ENCODE results near the gene PITHD1. TPM values are rescaled to one million over a fixed set of nuclear protein-coding genes. Genes with fewer than 3 reads are reported as not detected.
A peak's percentile ranks its signal among the peaks of the same experiment; 100 is the strongest.

Gene PITHD1
- total RNA-seq, 2 experiments from 2014 or later = 65.8 to 65.9 TPM

- Mint-ChIP-seq H3K4me1 (ENCODE audit: low read depth) (no peaks in the 10 kb centered on the region), H3K9me3 (no peaks in the 10 kb centered on the region), H3K27ac (no peak overlapping the region), H3K36me3 (ENCODE audit: low read depth) (peaks cover 52% of the 10 kb centered on the region), H3K27me3 (no peaks in the 10 kb centered on the region), H3K4me3 (no peak overlapping the region)
- TF ChIP-seq CTCF (IDR thresholded peaks at IDR 0.05) = no peak
- ChIA-PET CTCF (interaction anchor here (3.0 kb wide), 1 partner anchor 13 kb away, joined by 14 read pairs; no protein-coding TSS in a partner anchor), POLR2A (no interaction called here)
- intact Hi-C loops (cut with micrococcal nuclease) = no loop called here
- no peak for ATAC-seq
- DNase-seq = no peak
Measured at GRCh38 chr1:23759277-23759676, 18.9 kb upstream of the PITHD1 start.

DNA sequence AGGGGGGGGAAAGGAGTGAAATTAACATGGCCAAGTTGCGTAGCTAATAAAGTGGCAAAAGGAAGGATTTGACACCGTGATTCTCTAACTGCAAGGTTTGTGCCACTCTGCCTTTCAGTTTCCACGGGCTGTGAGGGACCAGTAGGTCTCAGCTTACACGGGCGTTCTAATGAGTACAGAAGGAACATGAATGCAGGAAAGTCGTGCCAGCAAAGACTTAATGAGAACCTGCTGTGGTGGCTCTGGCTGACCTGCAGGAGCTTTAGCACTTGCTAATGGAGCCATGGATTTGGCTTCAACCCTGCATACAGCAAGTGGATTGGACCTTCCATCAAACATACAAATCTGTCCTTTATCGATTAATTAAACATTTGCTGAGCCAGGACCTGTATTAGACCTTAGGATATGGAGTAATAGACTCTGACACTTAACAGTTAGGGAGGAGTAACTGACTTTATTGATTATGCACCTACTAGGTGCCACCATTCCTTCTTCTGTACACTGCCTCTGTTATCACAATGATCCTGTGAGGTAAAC lies 15.1 kb upstream of the PITHD1 start:
- peaks cover 32% of the 10 kb centered on the region for H3K36me3 Mint-ChIP-seq (ENCODE audit: low read depth)
- no peaks in the 10 kb centered on the region for H3K27me3 Mint-ChIP-seq
- no peak for TF ChIP-seq CTCF (IDR thresholded peaks at IDR 0.05)
- no peak overlapping the region for H3K4me3 Mint-ChIP-seq
- no peak overlapping the region for H3K27ac Mint-ChIP-seq
- no peak for DNase-seq
- ATAC-seq = no peak
- POLR2A ChIA-PET = interaction anchor here (1.5 kb wide), 1 partner anchor 44 kb away, joined by 3 read pairs; no protein-coding TSS in a partner anchor
- no peaks in the 10 kb centered on the region for H3K9me3 Mint-ChIP-seq
- intact Hi-C loops (cut with micrococcal nuclease) = no loop called here
- CTCF ChIA-PET = interaction anchor here (1.8 kb wide), 1 partner anchor 8 kb away, joined by 9 read pairs; no protein-coding TSS in a partner anchor
- no peaks in the 10 kb centered on the region for H3K4me1 Mint-ChIP-seq (ENCODE audit: low read depth)

GRCh38 chr1:23768733-23769132 lies 9.5 kb upstream of the PITHD1 start:
- H3K27me3 Mint-ChIP-seq = no peaks in the 10 kb centered on the region
- no peak for TF ChIP-seq CTCF (IDR thresholded peaks at IDR 0.05)
- CTCF ChIA-PET = interaction anchor here (1.5 to 2.3 kb wide), 2 partner anchors 41 to 148 kb away, joined by 5 read pairs; no protein-coding TSS in a partner anchor
- H3K4me1 Mint-ChIP-seq (ENCODE audit: low read depth) = peaks cover 8% of the 10 kb centered on the region
- H3K9me3 Mint-ChIP-seq = no peaks in the 10 kb centered on the region
- no peak overlapping the region for H3K4me3 Mint-ChIP-seq
- DNase-seq = no peak
- H3K27ac Mint-ChIP-seq = no peak overlapping the region
- intact Hi-C loops (cut with micrococcal nuclease) = no loop called here
- peaks cover 11% of the 10 kb centered on the region for H3K36me3 Mint-ChIP-seq (ENCODE audit: low read depth)
- ATAC-seq = no peak
- POLR2A ChIA-PET = interaction anchor here (1.1 kb wide), 1 partner anchor 10 kb away, joined by 3 read pairs; the partner anchor contains the start of gene PITHD1

DNA sequence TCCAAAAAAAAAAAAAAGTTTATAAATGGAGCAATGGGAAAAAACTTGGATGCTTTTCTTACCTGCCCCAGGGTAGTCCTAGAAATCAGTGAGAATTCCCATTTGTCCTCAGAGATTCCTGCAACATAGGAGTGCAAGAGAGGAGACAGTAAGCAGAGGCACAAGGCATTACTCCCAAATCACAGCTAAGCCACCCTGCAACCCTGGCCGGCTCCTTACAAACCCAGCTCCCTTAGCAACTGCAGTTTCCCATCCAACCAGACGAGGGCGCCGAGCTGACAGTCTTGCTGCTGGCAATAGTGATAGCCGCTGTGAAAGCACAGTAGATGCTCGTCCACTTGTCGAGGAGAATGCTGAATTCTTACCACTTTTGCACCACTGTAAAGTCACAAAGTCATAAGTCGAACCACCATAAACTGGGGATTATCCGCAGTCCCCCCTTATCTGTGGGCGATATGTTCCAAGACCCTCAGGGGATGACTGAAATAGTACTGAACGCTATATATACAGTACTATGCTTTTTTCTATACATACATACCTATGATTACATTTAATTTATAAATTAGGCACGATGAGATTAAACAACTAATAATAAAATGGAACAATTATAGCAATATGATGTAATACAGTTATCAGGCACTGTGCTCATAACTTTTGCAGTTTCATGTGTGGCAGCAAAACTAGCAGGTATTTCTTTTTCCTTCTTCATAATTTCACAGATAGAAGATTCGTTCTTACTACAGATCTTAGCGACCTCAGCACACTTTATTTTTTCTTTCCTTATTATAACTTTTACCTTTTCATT lies 6.0 kb upstream of the PITHD1 start:
- POLR2A ChIA-PET = interaction anchor here (0.7 to 0.9 kb wide), 2 partner anchors 27 to 74 kb away, joined by 3 read pairs; no protein-coding TSS in a partner anchor
- H3K36me3 Mint-ChIP-seq (ENCODE audit: low read depth) = peaks cover 4% of the 10 kb centered on the region

More for the DNA sequence above, 6.0 kb upstream of the PITHD1 start:
- intact Hi-C loops (cut with micrococcal nuclease) = no loop called here
- no peaks in the 10 kb centered on the region for H3K27me3 Mint-ChIP-seq
- no peak overlapping the region for H3K4me3 Mint-ChIP-seq
- no peak overlapping the region for H3K27ac Mint-ChIP-seq
- H3K9me3 Mint-ChIP-seq = no peaks in the 10 kb centered on the region
- peak; percentile 99 for ATAC-seq
- CTCF ChIA-PET = interaction anchor here (0.6 to 2.8 kb wide), 53 partner anchors 8 to 658 kb away, joined by 3 to 46 read pairs (median 4); partner anchors contain the start of genes CNR2, FUCA1, GALE and HMGCL
- DNase-seq = peak; percentile 95
- peaks cover 32% of the 10 kb centered on the region for H3K4me1 Mint-ChIP-seq (ENCODE audit: low read depth)
- TF ChIP-seq CTCF (IDR thresholded peaks at IDR 0.05) = peak; percentile 90
